ENCODE results near the gene GNG7. TPM values are rescaled to one million over a fixed set of nuclear protein-coding genes. Genes with fewer than 3 reads are reported as not detected.

Gene GNG7
- total and polyA plus RNA-seq, 10 of the 15 experiments (the other 5 are each of a cell fraction or from before 2014, with no cell fraction given): 1.9 to 13.6 (median 6.5) TPM

- TF ChIP-seq, protein P1, sequence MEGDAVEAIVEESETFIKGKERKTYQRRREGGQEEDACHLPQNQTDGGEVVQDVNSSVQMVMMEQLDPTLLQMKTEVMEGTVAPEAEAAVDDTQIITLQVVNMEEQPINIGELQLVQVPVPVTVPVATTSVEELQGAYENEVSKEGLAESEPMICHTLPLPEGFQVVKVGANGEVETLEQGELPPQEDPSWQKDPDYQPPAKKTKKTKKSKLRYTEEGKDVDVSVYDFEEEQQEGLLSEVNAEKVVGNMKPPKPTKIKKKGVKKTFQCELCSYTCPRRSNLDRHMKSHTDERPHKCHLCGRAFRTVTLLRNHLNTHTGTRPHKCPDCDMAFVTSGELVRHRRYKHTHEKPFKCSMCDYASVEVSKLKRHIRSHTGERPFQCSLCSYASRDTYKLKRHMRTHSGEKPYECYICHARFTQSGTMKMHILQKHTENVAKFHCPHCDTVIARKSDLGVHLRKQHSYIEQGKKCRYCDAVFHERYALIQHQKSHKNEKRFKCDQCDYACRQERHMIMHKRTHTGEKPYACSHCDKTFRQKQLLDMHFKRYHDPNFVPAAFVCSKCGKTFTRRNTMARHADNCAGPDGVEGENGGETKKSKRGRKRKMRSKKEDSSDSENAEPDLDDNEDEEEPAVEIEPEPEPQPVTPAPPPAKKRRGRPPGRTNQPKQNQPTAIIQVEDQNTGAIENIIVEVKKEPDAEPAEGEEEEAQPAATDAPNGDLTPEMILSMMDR (IDR thresholded peaks at IDR 0.05 in 2 of 3, conservative IDR thresholded peaks at IDR 0.05 in 1 of 3; ENCODE audit: control insufficient read depth in 2 of 3, extremely low read depth in 1 of 3, insufficient read depth in 1 of 3, low read depth in 3 of 3, low read length in 3 of 3): no peak
Measured at GRCh38 chr19:2540646-2541454, 161.6 kb downstream of the GNG7 start (continued).

GRCh38 chr19:2540251-2540645 is 162.2 kb downstream of the GNG7 start:
- Histone ChIP-seq H3K4me1 (ENCODE audit: control insufficient read depth, insufficient read depth, low read length) (peaks cover 28% of the 10 kb centered on the region), H3K9ac (ENCODE audit: control insufficient read depth, insufficient read depth, low read length) (no peak overlapping the region), H3K4me2 (ENCODE audit: control insufficient read depth, insufficient read depth) (no peak overlapping the region), H4K20me1 (ENCODE audit: control insufficient read depth, insufficient read depth) (no peaks in the 10 kb centered on the region), H3K4me3 (no peak overlapping the region), H3K36me3 (ENCODE audit: control insufficient read depth in 2 of 2, insufficient read depth in 2 of 2, low read length in 1 of 2) (no peaks in the 10 kb centered on the region; a peak in 1 of 4 replicates), H3K27ac (ENCODE audit: control insufficient read depth, insufficient read depth) (no peak overlapping the region), H2AFZ (ENCODE audit: control insufficient read depth, low read depth, low read length) (no peak overlapping the region), H3K27me3 (replicated peaks in 1 of 2; ENCODE audit: control insufficient read depth in 2 of 2, insufficient read depth in 2 of 2, low read length in 1 of 2) (no peaks in the 10 kb centered on the region), H3K9me3 (replicated peaks; ENCODE audit: control insufficient read depth, insufficient read depth, low read length) (no peaks in the 10 kb centered on the region), H3K79me2 (ENCODE audit: control insufficient read depth, insufficient read depth, low read length) (no peaks in the 10 kb centered on the region; the same call in 1 of the 2 replicates)
- in situ Hi-C loops (cut with MboI): no loop called here
- RAD21 ChIA-PET (ENCODE audit: unreplicated experiment): no interaction called here
- SMC1A ChIA-PET (ENCODE audit: uncharacterized antibody, unreplicated experiment): no interaction called here
- POLR2A ChIA-PET: no interaction called here
- BruUV-seq (replicated peaks): no TSS peak
- intact Hi-C loops (cut with micrococcal nuclease; ENCODE audit: unreplicated experiment): no loop called here
- no peak for DNase-seq (ENCODE audit: low read depth, low spot score)
- CTCF ChIA-PET: no interaction called here
- 98% methylated on average over 11 of the region's 12 CpGs for whole genome bisulfite sequencing (ENCODE audit: insufficient coverage, insufficient replicate concordance, low lambda C conversion rate, missing lambda C conversion rate)
- no peak for ATAC-seq
- no peak for TF ChIP-seq E2F4 (IDR thresholded peaks at IDR 0.05; ENCODE audit: low read depth, low read length)
- no peak for TF ChIP-seq HDGF (IDR thresholded peaks at IDR 0.05)
- TF ChIP-seq POLR2A (IDR thresholded peaks at IDR 0.05; ENCODE audit: low read depth, low read length): no peak
- no peak for TF ChIP-seq YBX1 (IDR thresholded peaks at IDR 0.05)
- TF ChIP-seq PBX3 (IDR thresholded peaks at IDR 0.05; ENCODE audit: insufficient replicate concordance, low read depth, low read length): no peak
- TF ChIP-seq CREM (IDR thresholded peaks at IDR 0.05; ENCODE audit: low read depth): no peak
- no peak for TF ChIP-seq SMAD1 (IDR thresholded peaks at IDR 0.05; ENCODE audit: low read depth, partially characterized antibody)
- no peak for TF ChIP-seq ZNF217 (IDR thresholded peaks at IDR 0.05)
- TF ChIP-seq SP1 (IDR thresholded peaks at IDR 0.05; ENCODE audit: low read depth, low read length): no peak
- FAIRE-seq: no peak

All from GM12878 (cell line).